Measurements from ENCODE around the gene ZNF665.
A peak's percentile ranks its signal among the peaks of the same experiment; 100 is the strongest.
"Not testable (repeated sequence)": the region's sequence is repeated elsewhere in the genome, so short reads cannot be mapped to it uniquely, and the experiment has no call there.

ZNF665 gene

GRCh38 chr19:53192771-53193534 lies at the start of gene ZNF665:
TSS of gene ZNF665 (minus strand) at chr19:53193358. CDS start at chr19:53182898, 10,460 bp downstream.
- no peak for DNase-seq

- no peak for DNase-seq
Measured at GRCh38 chr19:53237114-53237777, 44.1 kb upstream of the ZNF665 start.

GRCh38 chr19:53224606-53225005 lies 31.4 kb upstream of the ZNF665 start:
- no peak for DNase-seq

- DNase-seq, result not testable (repeated sequence)
Measured at GRCh38 chr19:53222716-53223115, 29.6 kb upstream of the ZNF665 start.

GRCh38 chr19:53212703-53213320 lies 19.7 kb upstream of the ZNF665 start:
- DNase-seq, result no peak

- DNase-seq, result not testable (repeated sequence)
Measured at GRCh38 chr19:53211554-53211953, 18.4 kb upstream of the ZNF665 start.

- DNase-seq, result no peak
Measured at GRCh38 chr19:53196777-53197396, 3.7 kb upstream of the ZNF665 start.

GRCh38 chr19:53195265-53195903 lies 2.2 kb upstream of the ZNF665 start:
- DNase-seq, result peak; percentile 5

- DNase-seq, result no peak
Measured at GRCh38 chr19:53193535-53194222, 521 bp upstream of the ZNF665 start.

- DNase-seq, result no peak
Measured at GRCh38 chr19:53190253-53190652, 2.9 kb downstream of the ZNF665 start.

GRCh38 chr19:53189691-53190198 lies 3.4 kb downstream of the ZNF665 start:
- DNase-seq, result not testable (repeated sequence)

GRCh38 chr19:53185155-53185882 lies 7.8 kb downstream of the ZNF665 start:
- DNase-seq, result not testable (repeated sequence)

GRCh38 chr19:53183146-53183764 lies 9.9 kb downstream of the ZNF665 start:
- no peak for DNase-seq

- no peak for DNase-seq
Measured at GRCh38 chr19:53182202-53182601, 11.0 kb downstream of the ZNF665 start.

GRCh38 chr19:53177986-53178385 lies 15.2 kb downstream of the ZNF665 start:
- DNase-seq, result no peak

GRCh38 chr19:53172889-53173288 lies 20.3 kb downstream of the ZNF665 start:
- no peak for DNase-seq

- DNase-seq, result no peak
Measured at GRCh38 chr19:53165691-53166091, 27.5 kb downstream of the ZNF665 start.

GRCh38 chr19:53161123-53161522 lies 32.0 kb downstream of the ZNF665 start:
- no peak for DNase-seq

- DNase-seq, result no peak
Measured at GRCh38 chr19:53160350-53160749, 32.8 kb downstream of the ZNF665 start.

GRCh38 chr19:53158119-53158656 lies 35.0 kb downstream of the ZNF665 start:
- DNase-seq, result no peak

- no peak for DNase-seq
Measured at GRCh38 chr19:53157626-53158025, 35.5 kb downstream of the ZNF665 start.

Data from NCI-H524 treated with DMSO at 0.1 percent for 48 hours (cell line).